Upper lobe of left lung (tissue), 6 donors: ENCODE results near the gene SHROOM2. TPM values are rescaled to one million over a fixed set of nuclear protein-coding genes. Genes with fewer than 3 reads are reported as not detected.
"Not testable (repeated sequence)": the region's sequence is repeated elsewhere in the genome, so short reads cannot be mapped to it uniquely, and the experiment has no call there.

Source experiments
- ATAC-seq, 2 donors: fragments of 200-7000 bp; cut with Tn5 transposase; one replicate each; pipeline ENCODE4 v1.9.1; 2022; ENCODE audit warnings: mild to moderate bottlenecking in 2 of 2, moderate library complexity in 2 of 2; ENCODE audit not compliant: low FRiP score in 2 of 2
- DNase-seq, 2 donors: peaks; one replicate each; pipeline ENCODE4 v3.0.0-alpha.2; 2019 to 2020
- H3K27ac ChIP-seq, 4 donors: fragments of 200-600 bp; sonication (generic); one replicate each; pipeline ENCODE4 v1.5.1; 2016 to 2019
- H3K27me3 ChIP-seq, 4 donors: fragments of 200-600 bp; sonication (generic); one replicate each; pipeline ENCODE4 v1.5.1; 2017 to 2019
- H3K36me3 ChIP-seq, 4 donors: fragments of 200-600 bp; sonication (generic); one replicate each; pipeline ENCODE4 v1.5.1; 2016 to 2019
- H3K4me1 ChIP-seq, 4 donors: fragments of 200-600 bp; sonication (generic); one replicate each; pipeline ENCODE4 v1.5.1; 2018 to 2019
- H3K4me3 ChIP-seq, 4 donors: fragments of 200-600 bp; sonication (generic); one replicate each; pipeline ENCODE4 v1.5.1; 2017 to 2019; ENCODE audit warnings: mild to moderate bottlenecking in 2 of 4, moderate library complexity in 1 of 4
- H3K9me3 ChIP-seq, 4 donors: fragments of 200-600 bp; sonication (generic); one replicate each; pipeline ENCODE4 v1.5.1; 2018 to 2019
- CTCF ChIP-seq, 6 experiments: fragments of 450-650 bp in 4 of 6; fragments of 200-600 bp in 2 of 6; sonication (generic) in 2 of 6; IDR thresholded peaks; one replicate each; pipeline ENCODE4 v1.5.1; 2016 to 2019; ENCODE audit warnings: antibody characterized with exemption in 6 of 6
- EP300 ChIP-seq, 4 donors: sonication (generic); formaldehyde crosslinking; IDR thresholded peaks; one replicate each; pipeline ENCODE4 v1.5.1; 2017; ENCODE audit warnings: antibody characterized with exemption in 4 of 4, control low read depth in 2 of 4
- POLR2A ChIP-seq, 4 donors: fragments of 450-650 bp; IDR thresholded peaks; one replicate each; pipeline ENCODE4 v1.5.1; 2016 to 2017; ENCODE audit warnings: antibody characterized with exemption in 4 of 4, mild to moderate bottlenecking in 2 of 4
- POLR2AphosphoS5 ChIP-seq, 2 donors: sonication (generic); formaldehyde crosslinking; IDR thresholded peaks; one replicate each; pipeline ENCODE4 v1.5.1; 2017; ENCODE audit warnings: antibody characterized with exemption in 2 of 2
- WGBS, 2 donors: methylation state at CpG; one replicate each; pipeline ENCODE4 v1.1.5; 2017 to 2018; 5-methylcytosine and 5-hydroxymethylcytosine counted together
- total RNA-seq, 6 donors: library from RNA; depleted of rRNA in 4 of 6; stranded (reverse); fragments of >200 nt in 4 of 6; gene quantifications; one replicate each; pipeline versions ENCODE4 v1.1.0 to v1.2.1, GENCODE V29; 2016 to 2021
- donor health status: DM: no; HTN: no; CAD: no; lungs with moderate emphysema.
- donor health status: DM: no; HTN: yes; CAD: no; lungs with severe emphysema.

The SHROOM2 gene
- total RNA-seq, 6 donors from 2014 or later, result 6.6 to 22.9 (median 11.5) TPM

GRCh38 chrX:9759337-9759736 lies 26.9 kb upstream of the SHROOM2 start:
- H3K27me3 ChIP-seq, result no peaks in the 10 kb centered on the region
- DNase-seq (no peak), ATAC-seq (no peak)
- WGBS, 2 donors, result 47 to 77% methylated on average over 6 to 8 of the region's 8 CpGs
- no peaks in the 10 kb centered on the region for H3K36me3 ChIP-seq
- H3K4me1 ChIP-seq, result no peaks in the 10 kb centered on the region
- H3K9me3 ChIP-seq, result no peaks in the 10 kb centered on the region
- no peak overlapping the region for H3K4me3 ChIP-seq
- H3K27ac ChIP-seq, result no peak overlapping the region
- TF ChIP-seq CTCF (IDR thresholded peaks at IDR 0.05) (no peak), POLR2AphosphoS5 (IDR thresholded peaks at IDR 0.05) (no peak), EP300 (IDR thresholded peaks at IDR 0.05) (no peak), POLR2A (IDR thresholded peaks at IDR 0.05) (no peak)

GRCh38 chrX:9765072-9765736 lies 21.0 kb upstream of the SHROOM2 start:
- peak in 1 of 2 donors; percentile 44 for DNase-seq
- WGBS, 2 donors, result 42 to 43% methylated on average over 15 to 33 of the region's 67 CpGs
- H3K27me3 ChIP-seq, result no peaks in the 10 kb centered on the region
- peak in 1 of 2 donors; percentile 28 for ATAC-seq
- no peaks in the 10 kb centered on the region for H3K9me3 ChIP-seq
- H3K36me3 ChIP-seq, result no peaks in the 10 kb centered on the region
- no peak overlapping the region for H3K4me3 ChIP-seq
- H3K4me1 ChIP-seq, result no peaks in the 10 kb centered on the region
- TF ChIP-seq CTCF (IDR thresholded peaks at IDR 0.05) (no peak), EP300 (IDR thresholded peaks at IDR 0.05) (no peak)
- H3K27ac ChIP-seq, result no peak overlapping the region

- no peaks in the 10 kb centered on the region for H3K9me3 ChIP-seq
- H3K27ac ChIP-seq, result no peak within 1 kb of the TSS
- H3K36me3 ChIP-seq, result no peaks in the 10 kb centered on the region
- DNase-seq (peak in 1 of 2 donors; percentile 52), ATAC-seq (no peak)
- 36 to 65% methylated on average over 7 to 13 of the region's 26 CpGs for WGBS, 2 donors
- H3K4me1 ChIP-seq, result no peaks in the 10 kb centered on the region
- H3K27me3 ChIP-seq, result no peaks in the 10 kb centered on the region
- no peak for TF ChIP-seq EP300 (IDR thresholded peaks at IDR 0.05)
- no peak for TF ChIP-seq POLR2A (IDR thresholded peaks at IDR 0.05)
- no peak for TF ChIP-seq POLR2AphosphoS5 (IDR thresholded peaks at IDR 0.05)
- no peak for TF ChIP-seq CTCF (IDR thresholded peaks at IDR 0.05)
- H3K4me3 ChIP-seq, result no peak within 1 kb of the TSS
Observed at GRCh38 chrX:9765737-9766097, 20.5 kb upstream of the SHROOM2 start, which contains the start of gene GPR143. Gene GPR143, minus strand, starts transcription at chrX:9765847. Its CDS starts 30 bp downstream, at chrX:9765817.

GRCh38 chrX:9767375-9767774 lies 18.9 kb upstream of the SHROOM2 start:
- Histone ChIP-seq H3K27ac (no peak overlapping the region), H3K4me3 (no peak overlapping the region), H3K9me3 (no peaks in the 10 kb centered on the region), H3K27me3 (no peaks in the 10 kb centered on the region), H3K4me1 (no peaks in the 10 kb centered on the region), H3K36me3 (no peaks in the 10 kb centered on the region)
- ATAC-seq, result no peak
- TF ChIP-seq POLR2A (IDR thresholded peaks at IDR 0.05) (no peak), CTCF (IDR thresholded peaks at IDR 0.05) (no peak), EP300 (IDR thresholded peaks at IDR 0.05) (no peak), POLR2AphosphoS5 (IDR thresholded peaks at IDR 0.05) (no peak)
- DNase-seq, result no peak
- 49 to 73% methylated on average over 2 to 6 of the region's 6 CpGs for WGBS, 2 donors

- not testable (repeated sequence) for H3K27ac ChIP-seq, H3K27me3 ChIP-seq, H3K36me3 ChIP-seq, H3K9me3 ChIP-seq, DNase-seq, ATAC-seq, H3K4me1 ChIP-seq, H3K4me3 ChIP-seq
- 61 to 75% methylated on average over 2 to 5 of the region's 5 CpGs for WGBS, 2 donors
Observed at GRCh38 chrX:9768321-9768839, 17.8 kb upstream of the SHROOM2 start.
